ENCODE data around the gene BAG5.
"Not testable (repeated sequence)": the region's sequence is repeated elsewhere in the genome, so short reads cannot be mapped to it uniquely, and the experiment has no call there.

The BAG5 gene

DNA sequence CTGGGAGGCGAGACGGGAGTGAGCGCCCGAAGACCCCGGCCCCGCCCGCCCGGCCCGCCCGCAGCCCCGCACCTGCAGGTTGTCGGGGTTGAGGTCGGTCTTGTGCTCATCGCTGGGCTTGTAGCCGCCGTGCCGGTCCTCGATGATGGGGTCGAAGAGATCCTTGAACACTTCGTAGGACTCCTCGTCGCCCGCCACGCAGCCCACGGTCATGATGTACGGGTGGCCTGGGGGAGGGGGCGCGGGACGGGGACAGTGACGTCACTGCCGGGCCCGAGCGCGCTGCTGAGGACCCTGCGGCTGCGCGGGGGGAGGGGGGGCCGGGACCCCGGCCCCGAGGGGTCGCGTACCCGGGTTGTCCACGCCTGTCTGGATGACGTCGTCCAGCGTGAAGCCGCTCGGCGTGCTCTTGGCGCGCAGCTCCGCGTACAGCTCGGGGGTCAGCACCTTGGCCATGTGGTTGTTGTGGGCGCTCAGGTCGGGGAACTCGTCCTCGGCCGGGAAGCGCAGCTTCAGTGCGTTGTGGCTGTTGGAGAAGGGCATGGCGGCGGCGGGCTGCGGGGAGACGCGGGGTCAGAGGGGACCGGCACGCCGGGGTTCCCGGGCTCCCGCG is 40.4 kb downstream of the BAG5 start:
- DNase-seq, result no peak

DNA sequence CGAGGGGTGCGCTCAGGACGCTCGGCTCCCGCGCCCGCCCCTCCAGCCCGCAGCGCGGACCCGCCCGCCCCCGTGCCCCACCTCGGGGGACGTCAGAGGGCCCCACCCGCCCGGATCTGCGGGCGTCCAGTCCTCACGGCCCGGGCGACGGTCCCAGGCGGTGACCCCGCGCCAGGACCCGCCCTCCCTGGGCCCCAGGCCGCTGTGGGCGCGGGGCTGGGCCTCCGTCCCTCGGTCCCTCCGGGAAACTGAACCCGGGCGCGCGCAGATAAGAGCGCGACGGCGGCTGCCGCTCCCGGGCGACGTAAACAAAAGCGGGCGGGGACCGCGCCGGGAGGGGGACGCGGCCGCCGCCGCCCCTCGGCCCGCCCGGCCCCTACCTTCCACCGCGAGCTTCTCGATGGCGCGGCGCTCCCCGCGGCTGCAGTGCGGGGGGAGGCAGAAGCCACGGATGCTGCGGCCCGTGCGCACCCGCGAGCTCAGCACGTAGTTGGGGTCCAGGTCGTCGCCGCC is 41.0 kb downstream of the BAG5 start:
- no peak for DNase-seq

DNA sequence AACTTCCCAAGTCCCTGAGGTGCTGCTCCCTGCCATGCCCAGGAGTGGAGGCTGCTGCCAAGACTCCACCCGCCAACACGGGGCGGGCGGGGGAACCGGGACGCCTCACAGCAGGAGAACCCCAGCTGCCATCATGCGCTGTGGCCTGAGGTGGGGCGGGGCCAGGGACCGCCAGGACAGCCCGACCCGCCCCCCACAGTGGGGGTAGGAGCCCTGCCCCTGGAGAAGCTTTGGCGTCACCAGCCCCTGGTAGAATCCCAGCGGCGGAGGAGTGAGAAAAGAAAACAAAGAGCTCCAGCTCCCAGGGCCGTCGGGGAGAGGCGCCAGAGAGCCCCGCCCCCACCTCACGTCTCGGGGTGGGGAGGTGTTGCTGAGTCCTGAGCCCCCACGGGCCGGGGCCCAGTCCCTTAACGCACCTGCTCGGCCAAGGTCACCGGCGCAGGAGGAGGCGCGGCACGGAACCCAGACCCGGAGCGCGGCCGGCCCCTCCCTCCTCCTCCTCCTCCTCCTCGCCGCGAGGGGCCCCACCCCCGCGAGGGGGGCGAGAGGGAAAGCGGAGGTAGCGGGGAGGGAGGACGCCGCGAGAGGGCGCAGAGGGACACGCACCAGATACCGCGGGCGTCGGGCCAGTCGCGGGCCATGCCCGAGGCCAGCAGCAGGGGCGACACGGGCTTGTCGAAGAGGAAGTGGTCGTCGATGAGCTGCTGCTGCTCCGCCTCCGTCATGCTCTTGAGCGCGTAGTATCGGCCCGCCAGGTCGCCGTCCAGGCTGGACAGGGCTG is 41.6 kb downstream of the BAG5 start:
- DNase-seq, result peak; percentile 67

DNA sequence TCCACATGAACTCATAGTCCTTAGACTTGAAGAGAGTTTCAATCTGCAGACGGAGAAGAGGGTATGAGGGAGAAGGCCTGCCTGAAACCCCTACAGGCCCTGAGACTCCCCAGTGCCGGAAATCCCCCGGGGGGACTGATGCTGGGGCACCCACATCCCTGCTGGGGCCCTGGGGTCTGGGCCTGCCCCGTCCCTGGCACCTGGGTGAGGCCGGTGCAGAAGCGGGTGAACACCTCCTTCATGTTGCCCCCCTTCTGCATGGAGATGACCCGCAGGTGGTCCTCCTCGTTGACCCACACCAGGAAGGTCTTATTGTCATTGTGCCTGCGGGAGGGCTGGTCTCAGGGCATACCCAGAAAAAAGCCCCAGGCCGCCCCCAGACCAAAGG is 42.2 kb downstream of the BAG5 start:
- no peak for DNase-seq

DNA sequence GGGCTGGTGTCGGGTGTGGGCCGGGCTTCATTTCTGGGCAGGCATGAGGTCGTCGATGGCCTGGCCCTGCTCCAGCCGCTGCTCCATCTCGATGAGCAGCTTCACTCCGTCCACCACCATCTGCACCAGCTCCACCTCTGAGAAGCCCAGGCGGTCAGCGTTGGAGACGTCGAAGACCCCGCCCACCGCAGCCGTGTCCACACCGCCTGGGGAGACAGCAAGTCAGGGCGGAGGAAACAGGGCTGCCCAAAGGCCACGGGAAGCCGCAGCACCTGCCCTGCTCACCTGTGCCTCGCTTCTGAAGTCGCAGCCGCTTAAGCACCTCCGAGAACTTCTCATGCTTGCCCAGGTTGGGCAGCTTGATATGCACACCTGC is 42.6 kb downstream of the BAG5 start:
- DNase-seq, result no peak

DNA sequence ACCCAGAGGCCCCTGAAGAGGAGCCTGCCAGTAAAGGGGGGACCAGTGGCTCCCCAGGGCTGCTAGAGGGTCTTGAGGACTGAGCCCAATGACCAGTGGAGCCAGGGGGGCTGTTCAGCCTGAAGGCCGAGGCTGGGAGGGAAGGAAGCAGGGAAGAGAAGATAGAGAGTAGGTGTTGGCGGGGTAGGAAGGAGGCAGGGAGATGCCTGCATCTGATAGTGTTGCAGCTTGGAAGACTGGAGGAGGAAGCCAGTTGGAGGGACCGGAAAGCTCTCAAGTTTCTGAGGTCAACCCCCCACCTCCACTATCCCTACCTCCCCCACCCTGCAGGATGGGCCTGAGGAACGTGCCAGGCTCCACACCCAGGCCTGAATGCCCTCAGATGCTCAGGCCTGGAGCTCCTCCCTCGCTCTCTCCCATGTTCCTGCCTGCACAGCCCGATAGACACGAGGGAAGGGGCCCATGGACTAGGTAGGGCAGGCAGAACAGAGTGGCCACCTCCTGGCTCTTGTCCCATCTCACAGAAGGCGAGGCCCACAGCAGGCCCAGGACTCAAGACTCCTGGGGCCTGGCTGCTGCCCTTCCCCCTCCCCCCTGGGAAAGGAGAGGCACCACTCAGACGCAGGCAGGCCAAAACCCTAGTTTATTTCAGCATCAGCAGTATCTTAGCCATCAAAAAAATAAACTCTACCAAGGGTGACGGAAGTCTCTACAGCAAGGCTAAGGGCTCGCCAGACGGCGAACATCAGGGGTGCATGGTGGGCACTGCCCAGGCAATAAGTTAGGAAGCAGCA is 43.2 kb downstream of the BAG5 start:
- no peak for DNase-seq

DNA sequence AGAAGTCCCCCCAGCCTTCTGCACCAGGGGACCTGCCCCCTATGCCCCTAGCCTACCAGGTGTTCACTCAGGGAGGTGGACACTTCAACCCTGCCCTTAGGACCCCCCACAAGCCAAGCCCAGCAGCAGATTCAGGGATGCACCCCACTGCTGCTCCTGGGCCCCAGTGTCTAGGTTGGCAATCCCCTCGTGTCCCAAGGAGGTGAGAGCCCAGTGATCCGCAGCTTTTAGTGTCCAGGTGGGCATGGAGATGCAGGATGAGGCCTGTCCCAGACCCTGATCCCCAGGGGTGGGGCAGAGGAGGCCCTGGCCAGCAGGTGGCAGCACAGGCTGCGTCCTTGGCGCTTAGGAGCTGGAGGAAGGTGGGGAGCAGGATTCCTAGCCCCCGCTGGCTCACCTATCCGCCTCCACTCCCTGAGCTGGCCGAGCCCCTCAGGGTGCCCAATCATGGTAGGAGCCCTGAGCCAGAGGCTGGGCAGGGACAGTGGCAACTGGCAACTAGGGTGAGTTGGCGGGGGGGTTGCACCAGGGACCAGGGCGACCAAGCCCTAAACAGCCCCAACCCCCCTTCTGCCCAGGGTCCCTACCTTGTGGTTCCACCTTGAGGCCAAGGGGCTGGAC is 43.9 kb downstream of the BAG5 start:
- peak; percentile 19 for DNase-seq

DNA sequence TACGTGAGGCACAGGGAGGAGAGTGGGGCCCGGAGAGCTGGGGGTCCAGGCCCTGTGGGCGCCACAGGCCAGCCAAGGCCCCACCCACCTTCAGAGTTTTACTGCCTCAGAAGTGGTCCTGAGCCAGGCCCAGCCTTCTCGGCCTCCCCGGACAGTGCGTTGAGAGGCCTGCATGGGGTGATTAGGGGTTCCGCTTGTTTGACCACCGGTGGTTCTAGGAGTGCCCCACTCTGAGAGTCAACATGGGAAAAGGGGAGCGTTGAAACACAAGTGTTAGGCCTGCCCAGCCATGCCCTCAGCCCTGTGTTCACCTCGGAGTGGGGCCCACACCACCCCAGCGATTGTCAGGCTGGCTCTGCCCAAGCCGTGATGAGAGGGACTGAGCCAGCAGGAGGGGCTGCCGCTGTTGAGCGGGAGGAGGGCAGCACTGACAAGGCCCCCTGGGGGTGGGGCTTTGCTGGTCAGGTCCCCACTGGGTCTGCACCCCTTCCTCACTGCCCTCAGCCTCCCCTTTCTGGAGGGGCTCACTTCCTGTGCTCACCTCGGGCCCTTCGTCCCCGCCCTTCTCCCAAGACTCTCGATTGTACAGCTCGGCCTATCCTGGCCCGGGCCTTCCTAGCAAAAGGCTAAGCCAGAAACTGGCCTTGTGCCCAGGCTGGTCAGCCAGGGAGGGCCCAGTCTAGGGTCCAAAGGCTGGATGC is 44.6 kb downstream of the BAG5 start:
- DNase-seq, result no peak

DNA sequence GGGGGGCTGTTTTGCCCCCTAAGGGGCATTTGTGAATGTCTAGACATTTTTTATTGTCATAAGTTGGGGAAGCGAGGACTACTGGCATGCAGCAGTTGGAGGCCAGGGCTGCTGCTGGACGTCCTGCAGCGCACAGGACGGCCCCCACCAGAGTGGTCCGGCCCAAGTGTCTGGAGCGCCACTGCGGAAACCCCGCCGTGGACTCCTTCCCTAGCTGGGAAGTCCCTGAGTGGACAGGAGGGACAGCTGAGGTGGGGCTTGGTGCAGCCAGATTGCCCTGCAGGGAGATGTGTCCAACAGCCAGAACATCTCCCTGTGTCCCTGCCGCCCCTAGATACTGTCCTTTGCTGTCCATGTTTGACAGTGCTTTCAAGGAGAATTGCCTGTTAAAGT is 45.3 kb downstream of the BAG5 start:
- DNase-seq, result no peak

DNA sequence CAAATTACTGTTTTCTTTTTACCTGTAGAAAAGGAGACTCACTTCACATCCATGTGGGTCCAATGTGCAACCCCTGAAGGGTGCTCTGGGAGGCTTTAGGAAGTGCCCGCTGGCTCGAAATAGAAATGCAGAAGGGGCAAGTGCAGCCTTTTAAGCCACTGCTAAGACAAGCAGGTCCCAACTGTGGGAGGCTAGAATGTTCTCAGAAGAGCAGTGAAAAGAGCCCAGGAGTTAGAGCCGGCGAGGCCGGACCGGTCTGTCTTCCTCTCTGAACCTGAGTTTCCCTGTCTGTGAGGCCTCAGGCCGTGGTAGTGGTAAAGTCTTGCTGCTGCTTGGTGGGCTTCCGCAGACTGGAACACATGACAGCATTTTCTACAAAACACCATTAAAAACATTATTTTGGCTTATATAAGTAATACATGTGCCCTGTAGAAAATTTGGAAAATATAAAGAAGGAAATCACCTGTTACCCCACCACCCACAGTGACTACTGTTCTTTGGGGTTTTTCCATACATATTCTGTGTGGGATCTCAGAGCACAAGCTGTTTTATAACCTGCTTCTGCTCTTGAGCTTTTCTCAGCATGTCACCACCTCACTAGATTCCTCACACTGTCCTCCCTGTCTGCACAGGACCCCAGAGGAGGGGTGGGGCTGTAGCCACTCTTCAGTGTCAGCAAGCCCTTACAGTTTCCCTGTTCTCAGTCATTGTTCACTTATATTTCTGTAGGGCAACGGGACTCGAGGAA is 45.9 kb downstream of the BAG5 start:
- no peak for DNase-seq

DNA sequence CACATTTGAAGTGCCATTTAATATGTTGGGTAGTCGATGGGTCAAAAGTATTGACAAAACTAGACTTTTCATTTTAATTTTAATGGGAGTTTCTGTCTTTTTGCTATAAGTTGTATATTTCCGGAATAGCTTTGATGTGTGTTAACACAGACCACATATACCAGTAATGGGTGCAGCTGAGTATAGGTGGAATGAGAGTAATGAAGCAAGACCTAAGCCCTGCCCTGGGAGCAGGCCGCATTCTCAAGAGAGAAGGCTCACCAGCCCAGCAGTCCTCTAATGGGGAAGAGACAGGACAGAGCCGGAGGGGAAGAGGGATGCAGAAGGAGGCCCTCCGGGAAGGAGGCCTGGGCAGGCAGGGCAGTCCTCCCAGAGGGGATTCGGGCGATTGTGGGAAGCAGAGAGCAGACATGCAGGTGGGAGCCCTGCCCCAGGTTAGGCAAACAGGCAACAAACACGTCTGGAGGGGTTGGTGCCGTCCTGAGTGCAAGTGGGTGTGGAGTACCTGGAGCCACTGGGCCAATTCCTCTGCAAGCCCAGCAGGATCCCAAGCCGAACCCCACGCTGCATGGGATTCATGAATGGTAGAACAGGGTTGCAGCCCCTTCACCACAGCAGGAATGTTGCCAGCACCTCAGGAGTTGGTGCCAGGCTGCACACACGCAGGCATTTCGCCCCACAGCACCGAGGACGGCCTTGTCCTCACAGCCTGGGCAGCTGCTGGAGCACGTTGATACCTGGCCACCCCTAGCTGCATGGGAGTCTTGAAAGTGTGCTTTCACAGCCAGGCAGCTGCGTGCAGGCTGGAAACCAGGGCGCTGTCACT is 47.6 kb downstream of the BAG5 start:
- no peak for DNase-seq

DNA sequence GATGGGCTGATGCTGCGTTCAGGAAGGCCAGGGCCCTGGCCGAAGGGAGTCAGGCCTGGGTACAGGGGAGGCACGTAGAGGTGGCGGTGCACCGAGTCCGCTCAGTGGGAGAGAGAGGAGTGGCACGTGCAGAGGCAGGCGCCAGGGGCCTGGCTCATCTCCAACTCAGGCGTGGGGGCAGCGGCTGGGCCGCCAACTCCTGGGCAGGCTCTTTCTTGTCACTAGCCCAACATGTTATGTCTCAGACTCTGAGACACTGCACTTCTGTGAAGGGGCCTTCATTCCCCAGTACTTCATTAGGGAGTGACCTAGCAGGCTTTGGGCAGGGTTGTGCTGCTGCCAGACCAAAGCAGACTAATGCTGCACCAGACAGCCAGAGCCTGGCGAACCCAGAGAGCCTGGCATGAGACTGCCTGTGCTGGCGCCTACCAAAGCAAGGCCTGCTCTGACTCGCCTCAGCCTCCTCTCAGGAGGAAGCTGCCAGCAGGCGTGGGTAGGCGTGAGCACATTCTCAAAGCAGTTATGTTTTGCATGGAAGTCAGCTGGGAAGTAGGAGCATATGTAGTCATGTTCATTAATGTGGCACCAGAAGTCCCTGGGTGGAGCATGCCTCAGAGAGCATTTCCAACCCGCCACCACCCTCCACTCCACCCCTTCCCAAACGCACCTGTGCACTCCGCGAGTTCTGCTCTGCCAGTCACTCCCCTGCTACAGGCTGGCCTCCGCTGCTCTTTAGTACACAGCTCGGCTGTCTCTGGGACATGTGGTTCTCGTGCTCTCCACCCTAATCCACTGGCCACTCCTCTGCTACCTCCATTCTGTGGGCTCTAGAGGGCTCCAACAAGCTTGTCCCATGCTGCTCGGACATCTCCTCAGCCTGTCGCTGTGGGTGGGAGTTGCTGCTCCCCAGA is 49.5 kb downstream of the BAG5 start:
- DNase-seq, result no peak

DNA sequence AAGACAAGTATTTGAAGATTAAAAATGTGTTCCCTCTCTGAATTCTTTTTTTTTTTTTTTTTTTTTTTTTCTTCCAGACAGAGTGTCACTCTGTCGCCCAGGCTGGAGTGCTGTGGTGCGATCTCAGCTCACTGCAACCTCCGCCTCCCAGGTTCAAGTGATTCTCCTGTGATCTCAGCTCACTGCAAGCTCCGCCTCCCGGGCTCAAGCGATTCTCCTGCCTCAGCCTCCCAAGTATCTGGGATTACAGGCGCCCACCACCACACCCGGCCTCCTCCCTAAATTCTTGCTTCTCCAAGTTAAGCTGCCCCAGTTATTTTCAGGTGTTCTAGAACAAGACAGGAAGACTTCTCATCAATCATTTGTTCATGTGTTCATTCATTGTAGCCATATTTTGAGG is 50.3 kb downstream of the BAG5 start:
- DNase-seq, result not testable (repeated sequence)

DNA sequence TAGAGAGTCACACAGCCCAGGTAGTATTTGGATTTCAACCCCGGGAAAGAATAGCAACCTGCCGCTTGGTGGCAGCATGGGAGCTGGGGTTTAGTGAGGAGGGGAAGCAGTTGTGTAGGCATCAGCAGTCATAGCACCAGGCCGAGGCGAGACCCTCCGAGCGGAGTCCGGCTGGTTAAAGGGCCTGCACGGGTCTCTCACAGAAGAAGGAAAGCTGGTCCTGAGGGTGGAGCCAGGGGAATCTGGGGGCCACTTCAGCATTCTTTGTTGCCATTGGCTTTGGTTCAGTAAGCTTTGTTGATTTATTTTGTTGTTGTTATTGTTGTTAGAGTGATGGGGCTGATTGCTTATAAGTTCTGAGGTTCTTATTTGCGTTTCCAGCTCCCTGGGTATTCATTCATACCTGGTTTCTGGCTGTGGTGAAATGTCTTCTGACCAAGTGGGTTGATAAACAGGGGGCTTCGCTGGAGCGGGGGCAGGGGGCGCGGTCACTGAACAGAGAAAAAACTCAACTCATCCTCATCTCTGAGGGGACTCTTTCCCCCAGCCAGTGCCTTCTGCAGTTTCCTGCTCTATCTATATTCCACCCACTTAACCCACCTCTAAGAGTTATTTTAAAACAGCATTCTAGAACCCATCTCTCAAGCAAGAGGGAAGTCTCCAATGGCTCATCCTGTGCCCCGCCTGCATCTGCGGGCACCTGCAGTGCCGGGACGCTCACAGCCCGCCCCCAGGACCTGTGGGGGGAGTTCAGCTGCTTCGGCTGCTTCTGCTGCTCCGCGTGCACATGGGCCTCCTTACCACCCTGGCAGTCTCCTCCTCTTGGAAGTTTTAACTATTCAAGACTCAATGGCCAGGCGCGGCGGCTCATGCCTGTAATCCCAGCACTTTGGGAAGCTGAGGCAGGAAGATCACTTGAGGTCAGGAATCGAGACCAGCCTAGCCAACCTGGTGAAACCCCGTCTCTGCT is 51.4 kb downstream of the BAG5 start:
- DNase-seq, result no peak

DNA sequence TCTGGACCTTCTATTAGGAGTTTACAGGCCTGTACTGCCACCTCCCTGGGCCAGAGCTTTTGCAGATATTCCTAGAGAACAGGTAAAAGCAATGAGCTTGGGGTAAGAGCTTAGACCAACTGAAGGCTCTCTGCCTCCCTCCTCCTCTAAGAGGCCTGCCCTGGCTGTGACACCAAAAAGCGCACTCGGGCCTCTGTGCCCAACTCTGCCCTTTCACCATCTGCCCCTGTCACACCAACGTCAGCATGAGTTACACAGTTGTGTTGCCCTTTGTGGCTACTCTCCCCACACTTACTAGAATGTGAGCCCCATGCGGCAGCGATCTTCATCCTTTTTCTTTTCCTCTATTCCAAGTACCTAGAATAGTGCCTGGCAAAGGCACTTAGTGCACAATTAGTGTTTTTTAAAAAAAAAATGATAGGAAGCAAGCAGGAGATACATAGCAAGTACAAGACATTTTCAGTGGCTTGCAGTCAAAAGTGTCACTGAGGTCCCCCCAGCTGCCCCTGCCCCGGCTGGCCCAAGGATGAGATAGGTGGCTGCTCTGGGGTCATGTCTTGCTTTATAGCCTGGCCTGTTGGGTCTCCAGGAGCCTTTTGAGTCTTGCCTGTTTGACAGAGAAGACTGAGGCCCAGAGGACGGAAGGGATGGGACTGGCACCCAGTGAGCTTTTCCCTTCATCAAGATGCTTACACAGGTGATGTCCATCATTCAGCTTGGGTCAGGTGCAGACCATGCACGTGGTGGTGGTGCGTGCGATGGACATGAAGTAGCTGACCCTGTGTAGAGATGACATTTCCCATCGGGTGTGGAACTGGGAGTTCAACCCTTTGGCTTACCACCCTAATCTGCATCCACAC is 52.4 kb downstream of the BAG5 start:
- DNase-seq, result no peak

DNA sequence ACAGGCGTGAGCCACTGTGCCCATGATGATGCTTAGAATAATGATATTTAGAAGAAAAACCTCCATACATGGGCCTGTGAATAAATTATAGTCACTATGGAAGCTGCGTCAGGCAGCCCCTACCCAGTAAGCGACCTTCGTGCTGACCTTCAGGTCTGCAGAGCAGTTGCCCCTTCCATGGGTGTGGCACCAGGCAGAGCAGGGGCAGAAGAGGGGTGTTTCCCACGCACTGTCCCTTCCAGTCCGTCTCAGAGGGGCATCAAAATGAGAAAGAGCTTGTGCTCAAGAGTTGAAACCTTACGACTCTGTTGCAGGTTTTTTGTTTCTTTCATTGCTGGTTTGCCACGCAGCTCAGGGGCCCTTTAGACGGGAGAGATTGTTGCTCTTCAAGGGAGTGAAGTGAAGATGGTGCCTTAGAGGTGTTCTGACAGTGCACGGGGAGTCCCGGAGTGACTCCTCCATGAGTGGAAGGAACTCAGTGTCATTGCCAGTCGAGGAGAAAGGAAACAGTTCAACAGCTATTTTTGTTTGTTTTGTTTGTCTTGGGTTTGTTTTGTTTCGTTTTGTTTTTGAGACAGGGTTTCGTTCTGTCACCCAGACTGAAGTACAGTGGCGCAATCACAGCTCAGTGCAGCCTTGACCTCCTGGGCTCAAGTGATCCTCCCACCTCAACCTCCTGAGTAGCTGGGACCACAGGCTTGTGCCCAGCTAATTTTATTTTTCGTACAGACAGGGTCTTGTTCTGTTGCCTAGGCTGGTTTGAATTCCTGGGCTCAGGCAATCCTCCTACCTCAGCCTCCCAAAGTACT is 53.7 kb downstream of the BAG5 start:
- no peak for DNase-seq

DNA sequence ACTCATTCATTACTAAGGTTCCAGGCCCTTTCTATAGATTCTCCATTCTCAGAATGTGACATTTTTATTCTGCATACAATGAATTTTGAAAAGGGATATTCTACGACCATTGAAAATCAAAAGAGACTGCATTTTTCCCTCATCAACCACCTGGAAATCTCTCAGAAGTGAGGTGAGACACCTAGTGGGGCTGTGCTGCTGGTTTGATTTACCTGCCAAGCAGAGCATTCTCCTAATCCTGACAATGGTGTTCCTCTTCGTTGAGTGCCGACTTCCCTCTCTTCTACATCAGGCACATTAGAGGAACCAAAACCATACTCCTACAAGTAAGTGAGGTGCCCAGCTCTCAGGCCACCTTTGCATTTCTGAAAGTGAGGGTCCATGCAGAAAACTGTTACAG is 54.7 kb downstream of the BAG5 start:
- DNase-seq, result no peak

Data from T1000 (cell line).